Astrocyte (in vitro differentiated cells and primary cell): ENCODE data around the gene MYO15A. TPM values are rescaled to one million over a fixed set of nuclear protein-coding genes. Genes with fewer than 3 reads are reported as not detected.

Experiments used
- DNase-seq: peaks from one replicate; pipeline ENCODE4 v3.0.0-alpha.2; 2010; ENCODE audit warnings: low read depth
- FAIRE-seq: peaks from 2 replicates; lab custom pipeline; 2011; peaks lifted over from hg19 to GRCh38; lab: Jason Lieb, UNC
- H2AFZ ChIP-seq: 2 replicates; pipeline ENCODE4 v1.6.0; 2012; ENCODE audit warnings: low read depth, low read length, inconsistent platforms
- H3K27ac ChIP-seq: 2 replicates; pipeline ENCODE4 v1.5.1; 2011; ENCODE audit warnings: low read depth, low read length, inconsistent platforms
- H3K27me3 ChIP-seq: 2 replicates; pipeline ENCODE4 v1.6.0; 2011; ENCODE audit warnings: low read length, inconsistent platforms; ENCODE audit not compliant: insufficient read depth
- H3K36me3 ChIP-seq: 2 replicates; pipeline ENCODE4 v1.5.1; 2011; ENCODE audit warnings: low read length, inconsistent platforms; ENCODE audit not compliant: insufficient read depth
- H3K4me1 ChIP-seq: 2 replicates; pipeline ENCODE4 v1.5.1; 2011; ENCODE audit warnings: low read length, inconsistent platforms; ENCODE audit not compliant: insufficient read depth
- H3K4me2 ChIP-seq: 2 replicates; pipeline ENCODE4 v1.6.0; 2012; ENCODE audit warnings: low read length, inconsistent platforms
- H3K4me3 ChIP-seq: 2 replicates; pipeline ENCODE4 v1.5.1; 2011; ENCODE audit warnings: low read depth, mild to moderate bottlenecking, low read length, inconsistent platforms; ENCODE audit not compliant: insufficient read depth
- H3K79me2 ChIP-seq: 2 replicates; pipeline ENCODE4 v1.6.0; 2012; ENCODE audit warnings: mild to moderate bottlenecking, low read length, inconsistent platforms; ENCODE audit not compliant: insufficient read depth
- H3K9ac ChIP-seq: 2 replicates; pipeline ENCODE4 v1.6.0; 2012; ENCODE audit warnings: mild to moderate bottlenecking, low read length, inconsistent platforms
- H3K9me3 ChIP-seq: 2 replicates; pipeline ENCODE4 v1.5.1; 2012; ENCODE audit warnings: low read depth, mild to moderate bottlenecking, low read length, inconsistent platforms; ENCODE audit not compliant: insufficient read depth
- H4K20me1 ChIP-seq: 2 replicates; pipeline ENCODE4 v1.6.0; 2012; ENCODE audit warnings: low read length, inconsistent platforms; ENCODE audit not compliant: insufficient read depth
- H3K27ac Mint-ChIP-seq: one replicate; pipeline ENCODE4 v1.8.0; 2021; ENCODE audit warnings: mild to moderate bottlenecking, mixed read lengths; ENCODE audit not compliant: unreplicated experiment
- H3K27me3 Mint-ChIP-seq: one replicate; pipeline ENCODE4 v1.8.0; 2021; ENCODE audit warnings: low read depth, mixed read lengths; ENCODE audit not compliant: unreplicated experiment
- H3K36me3 Mint-ChIP-seq: one replicate; pipeline ENCODE4 v1.8.0; 2021; ENCODE audit warnings: low read depth, mixed read lengths; ENCODE audit not compliant: unreplicated experiment
- H3K4me1 Mint-ChIP-seq: one replicate; pipeline ENCODE4 v1.8.0; 2021; ENCODE audit warnings: low read depth, mixed read lengths; ENCODE audit not compliant: unreplicated experiment
- H3K4me3 Mint-ChIP-seq: one replicate; pipeline ENCODE4 v1.8.0; 2021; ENCODE audit warnings: mild to moderate bottlenecking, moderate library complexity, mixed read lengths; ENCODE audit not compliant: unreplicated experiment
- H3K9me3 Mint-ChIP-seq: one replicate; pipeline ENCODE4 v1.8.0; 2021; ENCODE audit warnings: mild to moderate bottlenecking, mixed read lengths; ENCODE audit not compliant: unreplicated experiment
- CTCF ChIP-seq: IDR thresholded peaks from 2 replicates; pipeline ENCODE4 v1.5.1; 2011; ENCODE audit warnings: low read depth, mild to moderate bottlenecking, inconsistent platforms, low read length, moderate library complexity; ENCODE audit not compliant: insufficient read depth
- EZH2 ChIP-seq: IDR thresholded peaks from 2 replicates; pipeline ENCODE4 v1.6.1; 2012; ENCODE audit warnings: mild to moderate bottlenecking, low read length, inconsistent platforms; ENCODE audit not compliant: insufficient read depth
- total RNA-seq: library from RNA; stranded (reverse); gene quantifications from 2 replicates; pipeline ENCODE4 v1.2.1, GENCODE V29; 2021

MYO15A gene
- total RNA-seq, 1 donor from 2014 or later: 0.32 TPM

- H3K79me2 ChIP-seq: peaks cover 19% of the 10 kb centered on the region
- H3K9me3 Mint-ChIP-seq: no peaks in the 10 kb centered on the region
- H3K4me3 ChIP-seq: no peak overlapping the region
- H3K4me3 Mint-ChIP-seq: no peak overlapping the region
- no peaks in the 10 kb centered on the region for H3K36me3 ChIP-seq
- FAIRE-seq (no peak), DNase-seq (no peak)
- H2AFZ ChIP-seq: no peak overlapping the region
- H3K27me3 Mint-ChIP-seq: peaks cover under 1% of the 10 kb centered on the region
- peaks cover under 1% of the 10 kb centered on the region for H3K27me3 ChIP-seq
- no peak overlapping the region for H3K4me2 ChIP-seq
- no peak overlapping the region for H3K27ac ChIP-seq
- H3K4me1 ChIP-seq: peaks cover 8% of the 10 kb centered on the region
- H3K9ac ChIP-seq: no peak overlapping the region
- H3K36me3 Mint-ChIP-seq: no peaks in the 10 kb centered on the region
- H3K4me1 Mint-ChIP-seq: peaks cover 7% of the 10 kb centered on the region
- no peak overlapping the region for H3K27ac Mint-ChIP-seq
- H4K20me1 ChIP-seq: peaks cover 1% of the 10 kb centered on the region
- no peak for TF ChIP-seq CTCF
- TF ChIP-seq EZH2: no peak
- H3K9me3 ChIP-seq: no peaks in the 10 kb centered on the region
Measured at GRCh38 chr17:18084256-18084655, 24.3 kb upstream of the MYO15A start.

- FAIRE-seq (no peak), DNase-seq (peak; percentile 79)
- Mint-ChIP-seq H3K4me1 (peaks cover 7% of the 10 kb centered on the region), H3K4me3 (peak within 1 kb of the TSS; percentile 98), H3K36me3 (no peaks in the 10 kb centered on the region), H3K27me3 (no peaks in the 10 kb centered on the region), H3K9me3 (no peaks in the 10 kb centered on the region), H3K27ac (peak within 1 kb of the TSS; percentile 91)
- Histone ChIP-seq H3K4me2 (peak within 1 kb of the TSS; percentile 88), H3K4me1 (peaks cover 8% of the 10 kb centered on the region), H3K27me3 (no peaks in the 10 kb centered on the region), H4K20me1 (peaks cover 18% of the 10 kb centered on the region), H2AFZ (peak within 1 kb of the TSS; percentile 85), H3K9me3 (no peaks in the 10 kb centered on the region), H3K27ac (peak within 1 kb of the TSS; percentile 69), H3K36me3 (no peaks in the 10 kb centered on the region), H3K79me2 (peaks cover 40% of the 10 kb centered on the region), H3K4me3 (peak within 1 kb of the TSS; percentile 91), H3K9ac (peak within 1 kb of the TSS; percentile 90)
- no peak for TF ChIP-seq CTCF
- TF ChIP-seq EZH2: no peak
Measured at GRCh38 chr17:18087610-18088491, 20.7 kb upstream of the MYO15A start, which contains the start of gene DRG2. TSS of gene DRG2 (plus strand) at chr17:18087948. CDS start at chr17:18088024, 76 bp downstream.
